HEK293 (cell line): ENCODE results near the gene DIPK1C.

Source experiments
- CTCF ChIA-PET: fragments of 350-600 bp; formaldehyde crosslinking; extraction: SDS; loops from one replicate; lab custom pipeline; 2021; ENCODE audit warnings: antibody characterized with exemption; lab: Yijun Ruan, JAX
- POLR2A ChIA-PET: fragments of 300-600 bp; formaldehyde crosslinking; extraction: SDS; loops from one replicate; lab custom pipeline; 2020; ENCODE audit warnings: antibody characterized with exemption, inconsistent platforms; lab: Yijun Ruan, JAX
- H3K27ac ChIP-seq: fragments of 200-500 bp; sonication (Bioruptor generic); 2 replicates; pipeline ENCODE4 v1.5.1; 2014; ENCODE audit warnings: low read depth, low read length, control low read depth, inconsistent platforms; ENCODE audit errors: extremely low read depth
- H3K36me3 ChIP-seq, 2 experiments: fragments of 200-500 bp in 1 of 2; sonication (Bioruptor generic) in 1 of 2; 1 replicate in 1 of 2; 2 replicates in 1 of 2; pipeline ENCODE4 v1.5.1; 2014 to 2017; ENCODE audit warnings: inconsistent platforms in 2 of 2, low read length in 2 of 2; ENCODE audit not compliant: control insufficient read depth in 2 of 2, insufficient read depth in 1 of 2
- H3K4me1 ChIP-seq: fragments of 200-500 bp; sonication (Bioruptor generic); 2 replicates; pipeline ENCODE4 v1.5.1; 2014; ENCODE audit warnings: mild to moderate bottlenecking, low read length, inconsistent platforms; ENCODE audit not compliant: control insufficient read depth, insufficient read depth
- H3K4me3 ChIP-seq: 2 replicates; pipeline ENCODE4 v1.5.1; 2011; ENCODE audit warnings: low read depth, mild to moderate bottlenecking, control low read depth, low read length, moderate library complexity
- H3K9me3 ChIP-seq: fragments of 200-500 bp; sonication (Bioruptor generic); 2 replicates; pipeline ENCODE4 v1.5.1; 2014; ENCODE audit warnings: low read depth, low read length, inconsistent platforms; ENCODE audit not compliant: control insufficient read depth, insufficient read depth
- BCL11B ChIP-seq: fragments of 450-650 bp; formaldehyde crosslinking; IDR thresholded peaks from 2 replicates; pipeline ENCODE4 v1.5.1; 2016; ENCODE audit warnings: low read depth, missing biosample characterization, missing genetic modification characterization
- KLF16 ChIP-seq: fragments of 450-650 bp; formaldehyde crosslinking; IDR thresholded peaks from 2 replicates; pipeline ENCODE4 v1.5.1; 2017; ENCODE audit warnings: missing biosample characterization, missing genetic modification characterization
- YY2 ChIP-seq: fragments of 450-650 bp; formaldehyde crosslinking; IDR thresholded peaks from 2 replicates; pipeline ENCODE4 v1.5.1; 2016; ENCODE audit warnings: missing biosample characterization, missing genetic modification characterization
- ZBTB48 ChIP-seq: fragments of 450-650 bp; formaldehyde crosslinking; IDR thresholded peaks from 2 replicates; pipeline ENCODE4 v1.5.1; 2016; ENCODE audit warnings: missing biosample characterization, missing genetic modification characterization
- ZEB2 ChIP-seq: fragments of 450-650 bp; formaldehyde crosslinking; IDR thresholded peaks from 2 replicates; pipeline ENCODE4 v1.5.1; 2016; ENCODE audit warnings: missing biosample characterization, missing genetic modification characterization
- ZNF10 ChIP-seq: fragments of 450-650 bp; formaldehyde crosslinking; IDR thresholded peaks from 2 replicates; pipeline ENCODE4 v1.5.1; 2017; ENCODE audit warnings: missing biosample characterization, missing genetic modification characterization
- ZNF214 ChIP-seq: fragments of 450-650 bp; formaldehyde crosslinking; IDR thresholded peaks from 2 replicates; pipeline ENCODE4 v1.5.1; 2017; ENCODE audit warnings: missing biosample characterization, mild to moderate bottlenecking, missing genetic modification characterization, borderline replicate concordance
- ZNF274 ChIP-seq, 2 experiments: fragments of 200-500 bp in 1 of 2; fragments of 450-650 bp in 1 of 2; sonication (Bioruptor generic) in 1 of 2; formaldehyde crosslinking in 1 of 2; IDR thresholded peaks; 2 replicates each; pipeline versions ENCODE4 v1.5.1 to v1.6.1; 2014 to 2016; ENCODE audit warnings: borderline replicate concordance in 1 of 2, inconsistent platforms in 1 of 2, low read length in 1 of 2, missing biosample characterization in 1 of 2, missing genetic modification characterization in 1 of 2
- ZNF548 ChIP-seq: fragments of 450-650 bp; formaldehyde crosslinking; IDR thresholded peaks from 2 replicates; pipeline ENCODE4 v1.5.1; 2016; ENCODE audit warnings: missing biosample characterization, missing genetic modification characterization
- ZNF596 ChIP-seq: fragments of 450-650 bp; IDR thresholded peaks from 2 replicates; pipeline ENCODE4 v1.5.0; 2018; ENCODE audit warnings: missing biosample characterization, mild to moderate bottlenecking, missing genetic modification characterization, moderate library complexity
- ZNF624 ChIP-seq: fragments of 450-650 bp; formaldehyde crosslinking; IDR thresholded peaks from 2 replicates; pipeline ENCODE4 v1.5.1; 2017; ENCODE audit warnings: missing biosample characterization, missing genetic modification characterization
- ZNF76 ChIP-seq: fragments of 450-650 bp; formaldehyde crosslinking; IDR thresholded peaks from 2 replicates; pipeline ENCODE4; 2016; ENCODE audit warnings: low read depth, missing biosample characterization, missing genetic modification characterization, borderline replicate concordance
- ZNF791 ChIP-seq: fragments of 450-650 bp; formaldehyde crosslinking; IDR thresholded peaks from 2 replicates; pipeline ENCODE4 v1.5.1; 2016; ENCODE audit warnings: missing biosample characterization, missing genetic modification characterization
- ZNF837 ChIP-seq: fragments of 450-650 bp; formaldehyde crosslinking; IDR thresholded peaks from 2 replicates; pipeline ENCODE4 v1.5.1; 2016; ENCODE audit warnings: missing biosample characterization, missing genetic modification characterization
- ZXDB ChIP-seq: fragments of 450-650 bp; formaldehyde crosslinking; IDR thresholded peaks from 2 replicates; pipeline ENCODE4 v1.5.1; 2016; ENCODE audit warnings: missing biosample characterization, missing genetic modification characterization
- TF ChIP-seq, protein P1 (sequence below): fragments of 450-650 bp; formaldehyde crosslinking; IDR thresholded peaks from 2 replicates; pipeline ENCODE4 v1.5.0; 2017; ENCODE audit warnings: missing biosample characterization, missing genetic modification characterization, borderline replicate concordance
- TF ChIP-seq, protein P2 (sequence below): fragments of 450-650 bp; formaldehyde crosslinking; IDR thresholded peaks from 2 replicates; pipeline ENCODE4 v1.5.1; 2017; ENCODE audit warnings: missing biosample characterization, mild to moderate bottlenecking, missing genetic modification characterization, moderate library complexity
- TF ChIP-seq, protein P3 (sequence below): fragments of 450-650 bp; IDR thresholded peaks from 2 replicates; pipeline ENCODE4 v1.5.1; 2018; ENCODE audit warnings: missing biosample characterization, missing genetic modification characterization
- TF ChIP-seq, protein P4 (sequence below): fragments of 450-650 bp; formaldehyde crosslinking; conservative IDR thresholded peaks from 2 replicates; pipeline ENCODE4 v1.5.1; 2016; ENCODE audit warnings: low read depth, missing biosample characterization, missing genetic modification characterization
- TF ChIP-seq, protein P5 (sequence below): fragments of 450-650 bp; formaldehyde crosslinking; IDR thresholded peaks from 2 replicates; pipeline ENCODE4 v1.5.1; 2016; ENCODE audit warnings: missing biosample characterization, missing genetic modification characterization, low read depth

The DIPK1C gene

DNA sequence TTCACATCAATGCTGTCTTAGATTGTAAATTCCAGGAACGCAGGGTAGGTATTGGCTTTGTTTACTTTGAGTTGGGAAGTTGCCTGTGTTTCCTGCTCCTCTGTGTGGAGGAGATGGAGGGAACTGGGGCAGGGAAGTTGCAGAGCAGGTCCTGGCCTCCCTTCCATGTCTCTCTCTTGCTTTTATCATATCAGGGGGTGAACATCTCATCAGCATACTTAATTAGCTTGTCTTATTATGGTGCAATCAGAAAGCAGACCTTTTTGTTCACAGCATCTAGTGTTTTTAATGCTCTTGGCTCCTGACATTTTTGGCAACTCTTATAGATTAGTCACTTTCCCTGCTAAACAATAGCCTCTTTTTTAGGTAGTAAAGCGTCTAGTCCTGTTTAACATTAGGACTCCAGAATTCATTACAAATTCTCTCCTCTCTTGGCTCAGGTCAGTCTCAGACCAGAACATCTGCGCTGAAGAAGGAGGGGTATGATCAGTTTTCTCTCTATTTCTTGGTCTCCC is 11.5 kb upstream of the DIPK1C start (continued):
- TF ChIP-seq ZNF274 (IDR thresholded peaks at IDR 0.05; ENCODE audit: low read length) (no peak), ZNF274 (tag by site-specific recombination; IDR thresholded peaks at IDR 0.05; ENCODE audit: borderline replicate concordance) (no peak), ZNF76 (no peak), ZXDB (tag by site-specific recombination) (no peak), BCL11B (no peak)

DNA sequence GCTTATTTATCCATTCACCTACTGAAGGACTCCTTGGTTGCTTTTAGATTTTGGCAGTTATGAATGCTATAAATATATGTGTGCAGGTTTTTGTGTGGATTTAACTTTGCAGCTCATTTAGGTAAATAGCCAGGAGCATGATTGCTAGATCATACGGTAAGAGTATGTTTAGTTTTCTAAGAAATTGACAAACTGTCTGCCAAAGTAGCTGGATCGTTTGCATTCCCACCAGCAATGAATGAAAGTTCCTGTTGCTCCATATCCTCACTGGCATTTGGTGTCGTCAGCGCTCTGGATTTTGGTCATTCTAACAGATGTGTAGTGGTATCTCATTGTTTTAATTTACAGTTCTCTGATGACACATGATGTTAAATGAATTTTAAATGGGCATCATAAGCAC is 8.7 kb upstream of the DIPK1C start:
- Histone ChIP-seq H3K9me3 (no peaks in the 10 kb centered on the region; the same call in 1 of the 2 replicates), H3K4me3 (no peak overlapping the region), H3K4me1 (no peaks in the 10 kb centered on the region), H3K36me3 (no peaks in the 10 kb centered on the region), H3K27ac (no peak overlapping the region)
- POLR2A ChIA-PET, result interaction anchor here (0.5 kb wide), 1 partner anchor 27 kb away, joined by 3 read pairs; no protein-coding TSS in a partner anchor
- no peak for TF ChIP-seq ZBTB48 (tag by site-specific recombination)
- TF ChIP-seq BCL11B, result no peak
- TF ChIP-seq, protein P1, sequence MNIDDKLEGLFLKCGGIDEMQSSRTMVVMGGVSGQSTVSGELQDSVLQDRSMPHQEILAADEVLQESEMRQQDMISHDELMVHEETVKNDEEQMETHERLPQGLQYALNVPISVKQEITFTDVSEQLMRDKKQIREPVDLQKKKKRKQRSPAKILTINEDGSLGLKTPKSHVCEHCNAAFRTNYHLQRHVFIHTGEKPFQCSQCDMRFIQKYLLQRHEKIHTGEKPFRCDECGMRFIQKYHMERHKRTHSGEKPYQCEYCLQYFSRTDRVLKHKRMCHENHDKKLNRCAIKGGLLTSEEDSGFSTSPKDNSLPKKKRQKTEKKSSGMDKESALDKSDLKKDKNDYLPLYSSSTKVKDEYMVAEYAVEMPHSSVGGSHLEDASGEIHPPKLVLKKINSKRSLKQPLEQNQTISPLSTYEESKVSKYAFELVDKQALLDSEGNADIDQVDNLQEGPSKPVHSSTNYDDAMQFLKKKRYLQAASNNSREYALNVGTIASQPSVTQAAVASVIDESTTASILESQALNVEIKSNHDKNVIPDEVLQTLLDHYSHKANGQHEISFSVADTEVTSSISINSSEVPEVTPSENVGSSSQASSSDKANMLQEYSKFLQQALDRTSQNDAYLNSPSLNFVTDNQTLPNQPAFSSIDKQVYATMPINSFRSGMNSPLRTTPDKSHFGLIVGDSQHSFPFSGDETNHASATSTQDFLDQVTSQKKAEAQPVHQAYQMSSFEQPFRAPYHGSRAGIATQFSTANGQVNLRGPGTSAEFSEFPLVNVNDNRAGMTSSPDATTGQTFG (tag by site-specific recombination), result no peak
- TF ChIP-seq, protein P2, sequence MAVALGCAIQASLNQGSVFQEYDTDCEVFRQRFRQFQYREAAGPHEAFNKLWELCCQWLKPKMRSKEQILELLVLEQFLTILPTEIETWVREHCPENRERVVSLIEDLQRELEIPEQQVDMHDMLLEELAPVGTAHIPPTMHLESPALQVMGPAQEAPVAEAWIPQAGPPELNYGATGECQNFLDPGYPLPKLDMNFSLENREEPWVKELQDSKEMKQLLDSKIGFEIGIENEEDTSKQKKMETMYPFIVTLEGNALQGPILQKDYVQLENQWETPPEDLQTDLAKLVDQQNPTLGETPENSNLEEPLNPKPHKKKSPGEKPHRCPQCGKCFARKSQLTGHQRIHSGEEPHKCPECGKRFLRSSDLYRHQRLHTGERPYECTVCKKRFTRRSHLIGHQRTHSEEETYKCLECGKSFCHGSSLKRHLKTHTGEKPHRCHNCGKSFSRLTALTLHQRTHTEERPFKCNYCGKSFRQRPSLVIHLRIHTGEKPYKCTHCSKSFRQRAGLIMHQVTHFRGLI (tag by site-specific recombination), result no peak
- no peak for TF ChIP-seq ZNF214 (tag by site-specific recombination)
- TF ChIP-seq, protein P3, sequence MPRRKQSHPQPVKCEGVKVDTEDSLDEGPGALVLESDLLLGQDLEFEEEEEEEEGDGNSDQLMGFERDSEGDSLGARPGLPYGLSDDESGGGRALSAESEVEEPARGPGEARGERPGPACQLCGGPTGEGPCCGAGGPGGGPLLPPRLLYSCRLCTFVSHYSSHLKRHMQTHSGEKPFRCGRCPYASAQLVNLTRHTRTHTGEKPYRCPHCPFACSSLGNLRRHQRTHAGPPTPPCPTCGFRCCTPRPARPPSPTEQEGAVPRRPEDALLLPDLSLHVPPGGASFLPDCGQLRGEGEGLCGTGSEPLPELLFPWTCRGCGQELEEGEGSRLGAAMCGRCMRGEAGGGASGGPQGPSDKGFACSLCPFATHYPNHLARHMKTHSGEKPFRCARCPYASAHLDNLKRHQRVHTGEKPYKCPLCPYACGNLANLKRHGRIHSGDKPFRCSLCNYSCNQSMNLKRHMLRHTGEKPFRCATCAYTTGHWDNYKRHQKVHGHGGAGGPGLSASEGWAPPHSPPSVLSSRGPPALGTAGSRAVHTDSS (tag by site-specific recombination), result no peak
- TF ChIP-seq ZNF624 (tag by site-specific recombination), result no peak
- TF ChIP-seq ZNF10 (tag by site-specific recombination), result no peak
- no peak for TF ChIP-seq ZNF596
- no peak for TF ChIP-seq ZEB2
- TF ChIP-seq, all 188 proteins: peak for 0
- CTCF ChIA-PET, result interaction anchor here (0.5 to 1.5 kb wide), 2 partner anchors 12 to 18 kb away, joined by 3 read pairs; no protein-coding TSS in a partner anchor

DNA sequence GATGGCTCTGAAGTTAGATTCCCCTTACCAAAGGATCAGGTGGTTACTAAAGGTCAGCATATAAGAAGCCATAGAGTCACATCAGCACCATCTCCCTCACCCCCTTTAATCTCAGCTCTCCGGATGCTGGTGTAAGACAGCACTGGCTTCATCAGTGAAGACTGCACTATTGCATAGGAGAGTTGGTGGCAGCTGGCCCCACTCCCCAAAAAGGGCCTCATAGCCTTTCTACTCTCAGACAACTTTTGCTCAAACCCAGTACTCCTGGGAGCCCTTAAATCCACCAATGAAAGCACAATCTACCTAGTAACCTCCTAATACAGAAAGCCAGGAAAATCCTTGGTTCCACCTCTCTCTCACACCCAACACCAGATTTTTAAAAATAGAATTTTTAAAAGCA is 6.9 kb upstream of the DIPK1C start:
- no peak overlapping the region for H3K27ac ChIP-seq
- no peaks in the 10 kb centered on the region for H3K36me3 ChIP-seq
- POLR2A ChIA-PET, result no interaction called here
- no peak overlapping the region for H3K4me3 ChIP-seq
- no peaks in the 10 kb centered on the region; the same call in 1 of the 2 replicates for H3K9me3 ChIP-seq
- CTCF ChIA-PET, result no interaction called here
- H3K4me1 ChIP-seq, result no peaks in the 10 kb centered on the region
- TF ChIP-seq ZNF837 (tag by site-specific recombination) (no peak), KLF16 (no peak), ZNF548 (tag by site-specific recombination) (no peak), ZNF791 (tag by site-specific recombination) (no peak), YY2 (tag by site-specific recombination) (no peak)
- TF ChIP-seq, protein P4, sequence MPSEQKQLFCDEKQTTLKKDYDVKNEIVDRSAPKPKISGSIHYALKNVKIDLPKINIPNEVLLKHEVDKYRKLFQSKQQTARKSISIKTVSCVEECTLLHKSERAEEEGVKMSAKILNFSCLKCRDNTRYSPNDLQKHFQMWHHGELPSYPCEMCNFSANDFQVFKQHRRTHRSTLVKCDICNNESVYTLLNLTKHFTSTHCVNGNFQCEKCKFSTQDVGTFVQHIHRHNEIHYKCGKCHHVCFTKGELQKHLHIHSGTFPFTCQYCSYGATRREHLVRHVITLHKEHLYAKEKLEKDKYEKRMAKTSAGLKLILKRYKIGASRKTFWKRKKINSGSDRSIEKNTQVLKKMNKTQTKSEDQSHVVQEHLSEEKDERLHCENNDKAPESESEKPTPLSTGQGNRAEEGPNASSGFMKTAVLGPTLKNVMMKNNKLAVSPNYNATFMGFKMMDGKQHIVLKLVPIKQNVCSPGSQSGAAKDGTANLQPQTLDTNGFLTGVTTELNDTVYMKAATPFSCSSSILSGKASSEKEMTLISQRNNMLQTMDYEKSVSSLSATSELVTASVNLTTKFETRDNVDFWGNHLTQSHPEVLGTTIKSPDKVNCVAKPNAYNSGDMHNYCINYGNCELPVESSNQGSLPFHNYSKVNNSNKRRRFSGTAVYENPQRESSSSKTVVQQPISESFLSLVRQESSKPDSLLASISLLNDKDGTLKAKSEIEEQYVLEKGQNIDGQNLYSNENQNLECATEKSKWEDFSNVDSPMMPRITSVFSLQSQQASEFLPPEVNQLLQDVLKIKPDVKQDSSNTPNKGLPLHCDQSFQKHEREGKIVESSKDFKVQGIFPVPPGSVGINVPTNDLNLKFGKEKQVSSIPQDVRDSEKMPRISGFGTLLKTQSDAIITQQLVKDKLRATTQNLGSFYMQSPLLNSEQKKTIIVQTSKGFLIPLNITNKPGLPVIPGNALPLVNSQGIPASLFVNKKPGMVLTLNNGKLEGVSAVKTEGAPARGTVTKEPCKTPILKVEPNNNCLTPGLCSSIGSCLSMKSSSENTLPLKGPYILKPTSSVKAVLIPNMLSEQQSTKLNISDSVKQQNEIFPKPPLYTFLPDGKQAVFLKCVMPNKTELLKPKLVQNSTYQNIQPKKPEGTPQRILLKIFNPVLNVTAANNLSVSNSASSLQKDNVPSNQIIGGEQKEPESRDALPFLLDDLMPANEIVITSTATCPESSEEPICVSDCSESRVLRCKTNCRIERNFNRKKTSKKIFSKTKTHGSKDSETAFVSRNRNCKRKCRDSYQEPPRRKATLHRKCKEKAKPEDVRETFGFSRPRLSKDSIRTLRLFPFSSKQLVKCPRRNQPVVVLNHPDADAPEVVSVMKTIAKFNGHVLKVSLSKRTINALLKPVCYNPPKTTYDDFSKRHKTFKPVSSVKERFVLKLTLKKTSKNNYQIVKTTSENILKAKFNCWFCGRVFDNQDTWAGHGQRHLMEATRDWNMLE, result no peak
- TF ChIP-seq, protein P5, sequence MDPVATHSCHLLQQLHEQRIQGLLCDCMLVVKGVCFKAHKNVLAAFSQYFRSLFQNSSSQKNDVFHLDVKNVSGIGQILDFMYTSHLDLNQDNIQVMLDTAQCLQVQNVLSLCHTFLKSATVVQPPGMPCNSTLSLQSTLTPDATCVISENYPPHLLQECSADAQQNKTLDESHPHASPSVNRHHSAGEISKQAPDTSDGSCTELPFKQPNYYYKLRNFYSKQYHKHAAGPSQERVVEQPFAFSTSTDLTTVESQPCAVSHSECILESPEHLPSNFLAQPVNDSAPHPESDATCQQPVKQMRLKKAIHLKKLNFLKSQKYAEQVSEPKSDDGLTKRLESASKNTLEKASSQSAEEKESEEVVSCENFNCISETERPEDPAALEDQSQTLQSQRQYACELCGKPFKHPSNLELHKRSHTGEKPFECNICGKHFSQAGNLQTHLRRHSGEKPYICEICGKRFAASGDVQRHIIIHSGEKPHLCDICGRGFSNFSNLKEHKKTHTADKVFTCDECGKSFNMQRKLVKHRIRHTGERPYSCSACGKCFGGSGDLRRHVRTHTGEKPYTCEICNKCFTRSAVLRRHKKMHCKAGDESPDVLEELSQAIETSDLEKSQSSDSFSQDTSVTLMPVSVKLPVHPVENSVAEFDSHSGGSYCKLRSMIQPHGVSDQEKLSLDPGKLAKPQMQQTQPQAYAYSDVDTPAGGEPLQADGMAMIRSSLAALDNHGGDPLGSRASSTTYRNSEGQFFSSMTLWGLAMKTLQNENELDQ (tag by site-specific recombination), result no peak
